Measurements from ENCODE around the gene PSG2.
"Not testable (repeated sequence)": the region's sequence is repeated elsewhere in the genome, so short reads cannot be mapped to it uniquely, and the experiment has no call there.

PSG2 gene

DNA sequence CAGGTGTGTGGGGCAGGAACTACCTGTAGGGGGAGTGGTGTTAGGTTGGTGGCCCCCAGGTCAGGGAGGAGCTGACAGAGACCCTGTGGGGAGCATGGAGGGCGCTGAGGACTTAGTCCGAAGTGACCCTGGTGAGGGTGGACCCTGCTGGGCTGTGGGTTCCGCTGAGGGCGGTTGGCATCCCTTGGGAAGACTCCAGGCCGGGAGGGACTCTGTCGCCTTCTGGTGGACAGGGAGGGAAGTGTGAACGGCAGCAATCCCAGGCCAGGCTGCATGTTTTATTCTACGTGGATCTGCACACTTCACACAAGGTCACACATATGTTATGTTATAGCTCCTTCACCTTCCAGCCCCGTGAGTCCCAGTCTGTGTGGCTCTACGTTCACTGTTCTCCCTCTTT lies 54.5 kb downstream of the PSG2 start:
- DNase-seq (ENCODE audit: low read depth); H3K4me3 ChIP-seq (ENCODE audit: low read length): not testable (repeated sequence)
- TF ChIP-seq, protein P1, sequence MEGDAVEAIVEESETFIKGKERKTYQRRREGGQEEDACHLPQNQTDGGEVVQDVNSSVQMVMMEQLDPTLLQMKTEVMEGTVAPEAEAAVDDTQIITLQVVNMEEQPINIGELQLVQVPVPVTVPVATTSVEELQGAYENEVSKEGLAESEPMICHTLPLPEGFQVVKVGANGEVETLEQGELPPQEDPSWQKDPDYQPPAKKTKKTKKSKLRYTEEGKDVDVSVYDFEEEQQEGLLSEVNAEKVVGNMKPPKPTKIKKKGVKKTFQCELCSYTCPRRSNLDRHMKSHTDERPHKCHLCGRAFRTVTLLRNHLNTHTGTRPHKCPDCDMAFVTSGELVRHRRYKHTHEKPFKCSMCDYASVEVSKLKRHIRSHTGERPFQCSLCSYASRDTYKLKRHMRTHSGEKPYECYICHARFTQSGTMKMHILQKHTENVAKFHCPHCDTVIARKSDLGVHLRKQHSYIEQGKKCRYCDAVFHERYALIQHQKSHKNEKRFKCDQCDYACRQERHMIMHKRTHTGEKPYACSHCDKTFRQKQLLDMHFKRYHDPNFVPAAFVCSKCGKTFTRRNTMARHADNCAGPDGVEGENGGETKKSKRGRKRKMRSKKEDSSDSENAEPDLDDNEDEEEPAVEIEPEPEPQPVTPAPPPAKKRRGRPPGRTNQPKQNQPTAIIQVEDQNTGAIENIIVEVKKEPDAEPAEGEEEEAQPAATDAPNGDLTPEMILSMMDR (conservative IDR thresholded peaks at IDR 0.05; ENCODE audit: low read length): peak; percentile 44

DNA sequence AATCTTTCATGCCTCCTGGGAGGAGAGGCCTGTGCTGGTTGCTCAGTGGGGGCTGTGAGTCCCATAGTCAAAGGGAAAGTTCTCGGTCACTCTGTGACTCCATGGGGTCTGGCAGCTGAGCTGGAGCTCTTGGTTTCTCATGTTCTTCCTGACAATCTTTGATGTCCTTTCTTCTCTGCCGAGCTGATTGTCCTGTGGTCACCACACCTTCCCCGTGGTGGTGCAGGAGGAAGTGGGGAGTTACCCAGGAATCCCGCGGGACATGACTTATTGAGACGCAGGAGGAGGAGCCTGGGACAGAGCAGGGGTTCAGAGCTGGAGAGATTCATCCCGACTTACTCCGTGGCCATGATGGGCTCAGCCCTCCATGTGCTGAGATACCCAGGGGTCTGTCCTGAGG lies 55.4 kb downstream of the PSG2 start:
- H3K4me3 ChIP-seq (ENCODE audit: low read length); DNase-seq (ENCODE audit: low read depth): not testable (repeated sequence)

DNA sequence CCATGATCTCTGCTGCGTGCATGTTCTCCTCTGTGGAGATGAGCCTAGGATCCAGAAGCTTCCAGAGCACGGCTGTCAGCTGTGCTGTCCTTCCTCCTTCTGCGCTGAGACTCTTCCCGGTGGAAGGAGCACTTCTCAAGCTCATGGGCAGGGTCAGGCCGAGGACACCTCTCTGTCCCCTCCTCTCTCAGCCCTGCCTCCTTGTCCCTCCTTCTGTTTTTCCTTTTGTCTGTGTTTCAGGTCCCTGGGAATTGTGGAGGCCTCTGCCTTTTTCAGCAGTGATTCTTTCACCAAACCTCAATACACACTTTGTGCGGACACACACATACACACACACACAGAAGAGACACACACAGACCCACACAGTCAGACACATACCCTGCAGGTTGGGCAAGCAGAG lies 56.1 kb downstream of the PSG2 start, which contains the start of gene PSG11:
PSG11 (minus strand) TSS at position 101 of the 400 bp plus-strand sequence; CDS start at position 4, 97 bp downstream.
- not testable (repeated sequence) for H3K4me3 ChIP-seq (ENCODE audit: low read length); DNase-seq (ENCODE audit: low read depth)

DNA sequence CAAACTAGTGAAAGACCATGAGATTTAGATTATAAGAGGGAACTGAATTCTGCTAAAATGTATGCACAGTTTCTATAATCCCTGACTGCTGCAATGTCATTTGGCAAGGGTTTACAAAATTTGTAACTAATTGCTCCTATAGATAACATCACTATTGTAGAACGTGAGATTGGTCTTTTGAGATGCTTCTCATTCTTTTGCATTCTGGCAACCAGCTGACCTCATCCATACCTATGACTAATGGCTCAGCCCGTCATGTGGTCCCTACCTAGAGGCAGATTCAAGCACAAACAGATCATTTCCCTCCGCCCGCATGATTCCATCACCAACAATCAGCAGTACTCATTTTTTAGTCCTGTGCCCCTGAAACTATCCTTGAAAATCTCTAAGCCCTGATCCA lies 60.4 kb downstream of the PSG2 start:
- peak; percentile 92 for DNase-seq (ENCODE audit: low read depth)
- H3K4me3 ChIP-seq (ENCODE audit: low read length): not testable (repeated sequence)

DNA sequence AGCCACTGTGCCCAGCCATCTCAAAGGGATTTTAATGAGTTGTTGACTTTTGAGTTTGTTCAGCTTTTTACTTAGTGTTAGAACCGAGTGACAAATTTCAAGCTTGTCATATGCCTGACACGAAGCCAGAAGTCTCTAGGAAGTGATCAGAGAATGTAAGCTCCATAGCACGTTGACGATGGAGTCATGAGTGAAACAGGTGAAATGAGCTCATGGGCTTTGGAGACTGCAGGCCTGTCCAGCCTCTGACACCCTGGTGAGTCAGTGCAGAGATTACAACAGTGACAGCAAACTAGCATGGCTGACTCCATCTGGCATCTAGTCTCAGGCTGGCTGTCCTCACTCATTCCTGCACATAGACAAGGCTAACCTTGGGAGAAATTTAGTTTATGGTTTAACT lies 60.9 kb downstream of the PSG2 start:
- DNase-seq (ENCODE audit: low read depth): peak; percentile 90
- not testable (repeated sequence) for H3K4me3 ChIP-seq (ENCODE audit: low read length)

DNA sequence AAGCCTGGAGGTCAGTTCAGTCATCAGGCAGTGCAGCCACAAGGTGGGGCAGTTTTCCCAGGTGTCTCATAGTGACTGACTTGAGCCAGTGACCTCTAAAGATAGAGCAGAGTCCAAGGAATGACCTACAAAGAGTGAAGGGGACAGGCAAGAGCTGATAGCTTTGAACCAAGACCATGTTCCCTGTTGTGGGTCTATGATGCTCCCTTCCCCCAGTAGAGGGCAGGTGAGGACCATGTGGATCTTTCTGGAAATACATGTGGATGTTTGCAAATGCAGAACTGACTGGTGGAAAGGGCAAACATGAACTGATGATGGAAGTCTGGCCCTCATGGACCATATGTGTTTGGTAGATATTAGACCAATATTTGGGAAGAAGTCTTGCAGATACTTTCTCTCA lies 62.9 kb downstream of the PSG2 start:
- not testable (repeated sequence) for H3K4me3 ChIP-seq (ENCODE audit: low read length)
- TF ChIP-seq, protein P1 (conservative IDR thresholded peaks at IDR 0.05; ENCODE audit: low read length): peak; percentile 41
- peak; percentile 31 for DNase-seq (ENCODE audit: low read depth)
